22Rv1 (cell line): ENCODE data around the gene CNTN1.

Experiments
- ZFX ChIP-seq: fragments of 450-650 bp; IDR thresholded peaks from 2 replicates; pipeline ENCODE4 v1.6.1; 2017; ENCODE audit warnings: antibody characterized with exemption, borderline replicate concordance
- TF ChIP-seq, protein P1 (sequence below): fragments of 450-650 bp; IDR thresholded peaks from 2 replicates; pipeline ENCODE4 v1.5.1; 2017; ENCODE audit warnings: mild to moderate bottlenecking

DNA sequence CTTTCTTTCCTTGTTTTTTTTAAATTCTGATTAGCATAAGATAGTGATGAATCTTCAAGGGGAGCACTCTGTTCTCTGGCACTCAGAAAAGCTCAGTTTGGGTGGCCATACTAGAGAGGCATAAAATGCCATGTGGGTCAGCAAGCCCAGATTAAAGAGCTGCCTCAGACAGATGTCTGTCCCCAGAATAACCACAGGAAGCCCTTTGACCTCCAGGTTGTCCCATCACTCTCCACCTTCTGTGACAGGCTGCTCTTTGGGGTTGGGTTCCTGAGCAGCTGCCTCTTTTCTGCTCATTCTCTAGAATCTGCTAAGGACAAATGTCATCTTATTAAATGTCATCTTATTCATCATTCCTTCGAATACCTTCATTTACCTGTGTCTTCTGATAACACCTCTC is 399.9 kb downstream of the CNTN1 start:
- TF ChIP-seq, protein P1, sequence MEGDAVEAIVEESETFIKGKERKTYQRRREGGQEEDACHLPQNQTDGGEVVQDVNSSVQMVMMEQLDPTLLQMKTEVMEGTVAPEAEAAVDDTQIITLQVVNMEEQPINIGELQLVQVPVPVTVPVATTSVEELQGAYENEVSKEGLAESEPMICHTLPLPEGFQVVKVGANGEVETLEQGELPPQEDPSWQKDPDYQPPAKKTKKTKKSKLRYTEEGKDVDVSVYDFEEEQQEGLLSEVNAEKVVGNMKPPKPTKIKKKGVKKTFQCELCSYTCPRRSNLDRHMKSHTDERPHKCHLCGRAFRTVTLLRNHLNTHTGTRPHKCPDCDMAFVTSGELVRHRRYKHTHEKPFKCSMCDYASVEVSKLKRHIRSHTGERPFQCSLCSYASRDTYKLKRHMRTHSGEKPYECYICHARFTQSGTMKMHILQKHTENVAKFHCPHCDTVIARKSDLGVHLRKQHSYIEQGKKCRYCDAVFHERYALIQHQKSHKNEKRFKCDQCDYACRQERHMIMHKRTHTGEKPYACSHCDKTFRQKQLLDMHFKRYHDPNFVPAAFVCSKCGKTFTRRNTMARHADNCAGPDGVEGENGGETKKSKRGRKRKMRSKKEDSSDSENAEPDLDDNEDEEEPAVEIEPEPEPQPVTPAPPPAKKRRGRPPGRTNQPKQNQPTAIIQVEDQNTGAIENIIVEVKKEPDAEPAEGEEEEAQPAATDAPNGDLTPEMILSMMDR: no peak
- no peak for TF ChIP-seq ZFX
